HCT116 (cell line): ENCODE measurements around the gene GLO1. TPM values are rescaled to one million over a fixed set of nuclear protein-coding genes. Genes with fewer than 3 reads are reported as not detected.

ENCODE experiments used
- ATAC-seq: fragments of 200-7000 bp; cut with Tn5 transposase; 2 replicates; pipeline ENCODE4 v1.9.1; 2020; ENCODE audit warnings: mild to moderate bottlenecking, moderate library complexity
- BruUV-seq: library from RNA; stranded (reverse); fragments of 400-500 nt; replicated peaks from 2 replicates; lab custom pipeline; 2021; lab: Mats Ljungman, UMichigan
- CTCF ChIA-PET: fragments of 300-600 bp; sonication (Branson Sonifier 250); formaldehyde crosslinking; loops from one replicate; lab custom pipeline; 2021; ENCODE audit warnings: antibody characterized with exemption; lab: Charles Lee
- POLR2A ChIA-PET: fragments of 300-600, 350-600 bp; sonication (Branson Sonifier 250); formaldehyde crosslinking; loops from one replicate; lab custom pipeline; 2021; ENCODE audit warnings: antibody characterized with exemption; lab: Charles Lee
- RAD21 ChIA-PET, 2 experiments: fragments of 300-600 bp; sonication (Branson Sonifier 250); formaldehyde crosslinking; loops; one replicate each; lab custom pipeline; 2023; ENCODE audit warnings: low total read pairs in 2 of 2; ENCODE audit not compliant: uncharacterized antibody in 2 of 2, unreplicated experiment in 2 of 2, low non-redundant PET in 1 of 2; lab: Charles Lee
- DNase-seq: peaks from one replicate; pipeline ENCODE4 v3.0.0-alpha.2; 2010; ENCODE audit warnings: low read depth, low spot score
- H2AFZ ChIP-seq: fragments of 200-600 bp; shearing (Covaris generic), sonication (generic); 2 replicates; pipeline ENCODE4 v1.6.1; 2017; ENCODE audit warnings: low read depth, mixed run types, mixed read lengths, antibody characterized with exemption, low read length; ENCODE audit not compliant: poor library complexity, severe bottlenecking
- H3K27ac ChIP-seq: 2 replicates; pipeline ENCODE4 v1.5.1; 2012; ENCODE audit warnings: low read depth, low read length
- H3K27me3 ChIP-seq: fragments of 200-600 bp; sonication (generic); 2 replicates; pipeline ENCODE4 v1.6.1; 2016; ENCODE audit warnings: mixed run types, low read length, mixed read lengths; ENCODE audit not compliant: insufficient read depth
- H3K36me3 ChIP-seq, 2 experiments: fragments of 200-500 bp in 1 of 2; fragments of 200-600 bp in 1 of 2; sonication (Bioruptor generic) in 1 of 2; sonication (generic) in 1 of 2; 2 replicates each; pipeline versions ENCODE4 v1.5.1 to v1.6.1; 2014 to 2016; ENCODE audit warnings: low read length in 2 of 2, inconsistent platforms in 1 of 2, mixed read lengths in 1 of 2, mixed run types in 1 of 2; ENCODE audit not compliant: insufficient read depth in 2 of 2, control insufficient read depth in 1 of 2
- H3K4me1 ChIP-seq, 2 experiments: fragments of 200-600 bp in 1 of 2; sonication (generic) in 1 of 2; 2 replicates each; pipeline versions ENCODE4 v1.5.1 to v1.6.1; 2012 to 2017; ENCODE audit warnings: low read length in 2 of 2, inconsistent platforms in 1 of 2, mild to moderate bottlenecking in 1 of 2, mixed read lengths in 1 of 2, mixed run types in 1 of 2, moderate library complexity in 1 of 2; ENCODE audit not compliant: insufficient read depth in 2 of 2, control insufficient read depth in 1 of 2
- H3K4me2 ChIP-seq: fragments of 200-600 bp; sonication (generic); 2 replicates; pipeline ENCODE4 v1.6.1; 2017; ENCODE audit warnings: mixed run types, low read length, mixed read lengths
- H3K4me3 ChIP-seq, 2 experiments: fragments of 200-600 bp in 1 of 2; sonication (generic) in 1 of 2; replicated peaks in 1 of 2; 2 replicates each; pipeline ENCODE4 v1.5.1; 2011 to 2016; ENCODE audit warnings: low read length in 2 of 2, control low read depth in 1 of 2, low read depth in 1 of 2, mild to moderate bottlenecking in 1 of 2, mixed read lengths in 1 of 2, mixed run types in 1 of 2
- H3K79me2 ChIP-seq: fragments of 200-600 bp; sonication (generic); 2 replicates; pipeline ENCODE4 v1.6.1; 2017; ENCODE audit warnings: mild to moderate bottlenecking, mixed run types, low read length, moderate library complexity, mixed read lengths; ENCODE audit not compliant: insufficient read depth
- H3K9ac ChIP-seq: fragments of 200-600 bp; sonication (generic); 2 replicates; pipeline ENCODE4 v1.6.1; 2016; ENCODE audit warnings: low read length, mixed read lengths
- H3K9me2 ChIP-seq: fragments of 200-600 bp; sonication (generic), shearing (Covaris generic); 2 replicates; pipeline ENCODE4 v1.6.1; 2017; ENCODE audit warnings: mixed run types, mild to moderate bottlenecking, moderate library complexity; ENCODE audit not compliant: insufficient read depth
- H3K9me3 ChIP-seq, 2 experiments: fragments of 200-500 bp in 1 of 2; fragments of 200-600 bp in 1 of 2; sonication (Bioruptor generic) in 1 of 2; sonication (generic) in 1 of 2; 2 replicates each; pipeline ENCODE4 v1.6.1; 2014 to 2017; ENCODE audit warnings: low read length in 2 of 2, mixed read lengths in 2 of 2, inconsistent platforms in 1 of 2, low read depth in 1 of 2, mild to moderate bottlenecking in 1 of 2, mixed run types in 1 of 2, moderate library complexity in 1 of 2; ENCODE audit not compliant: control insufficient read depth in 1 of 2, insufficient read depth in 1 of 2
- H4K20me1 ChIP-seq: fragments of 200-600 bp; sonication (generic), shearing (Covaris generic); 2 replicates; pipeline ENCODE4 v1.6.1; 2017; ENCODE audit warnings: mixed run types, mild to moderate bottlenecking, moderate library complexity; ENCODE audit not compliant: insufficient read depth
- CEBPB ChIP-seq: IDR thresholded peaks from 2 replicates; pipeline ENCODE4 v1.6.1; 2012; ENCODE audit warnings: low read depth
- ELF1 ChIP-seq: IDR thresholded peaks from 2 replicates; pipeline ENCODE4 v1.6.1; 2012; ENCODE audit warnings: low read depth, borderline replicate concordance
- EZH2phosphoT487 ChIP-seq: fragments of 200-600 bp; IDR thresholded peaks from 2 replicates; pipeline ENCODE4 v1.6.1; 2018; ENCODE audit warnings: antibody characterized with exemption, borderline replicate concordance
- FOSL1 ChIP-seq: IDR thresholded peaks from 2 replicates; pipeline ENCODE4 v1.6.1; 2012; ENCODE audit warnings: low read depth
- POLR2A ChIP-seq: IDR thresholded peaks from 2 replicates; pipeline ENCODE4 v1.7.0; 2011; ENCODE audit warnings: borderline replicate concordance; ENCODE audit not compliant: insufficient read depth, insufficient read length; ENCODE audit errors: extremely low read depth
- POLR2AphosphoS5 ChIP-seq: IDR thresholded peaks from 2 replicates; pipeline ENCODE4 v1.6.1; 2011; ENCODE audit warnings: mild to moderate bottlenecking, low read depth, low read length, moderate library complexity
- REST ChIP-seq: IDR thresholded peaks from 2 replicates; pipeline ENCODE4 v1.6.1; 2012; ENCODE audit warnings: low read depth
- SIN3A ChIP-seq: IDR thresholded peaks from 2 replicates; pipeline ENCODE4 v1.6.1; 2012; ENCODE audit warnings: low read depth
- ZNF274 ChIP-seq: fragments of 200-500 bp; sonication (Bioruptor generic); IDR thresholded peaks from 2 replicates; pipeline ENCODE4 v1.6.1; 2014; ENCODE audit warnings: mild to moderate bottlenecking, low read depth, low read length, inconsistent platforms
- intact Hi-C: fragments of 100-400 bp; cut with micrococcal nuclease; formaldehyde crosslinking; loops from 2 replicates; pipeline ENCODE4 v1.10.0; 2022
- total RNA-seq: library from RNA; stranded (reverse); gene quantifications from one replicate; pipeline ENCODE4 v1.2.1, GENCODE V29; 2021; ENCODE audit not compliant: unreplicated experiment

Gene GLO1
- total RNA-seq, 1 experiment from 2014 or later, result 191 TPM

- no peaks in the 10 kb centered on the region for H3K4me1 ChIP-seq
- H4K20me1 ChIP-seq, result no peaks in the 10 kb centered on the region
- DNase-seq, result no peak
- ATAC-seq, result no peak
- H3K36me3 ChIP-seq, result no peaks in the 10 kb centered on the region
- H3K4me2 ChIP-seq, result no peak overlapping the region
- CTCF ChIA-PET, result no interaction called here
- TF ChIP-seq REST (no peak), ZNF274 (no peak), ELF1 (no peak), FOSL1 (no peak), EZH2phosphoT487 (no peak), SIN3A (no peak), POLR2AphosphoS5 (no peak), POLR2A (no peak), CEBPB (no peak)
- H3K9ac ChIP-seq, result no peak overlapping the region
- no peaks in the 10 kb centered on the region for H3K79me2 ChIP-seq
- no peaks in the 10 kb centered on the region for H3K9me3 ChIP-seq
- H2AFZ ChIP-seq, result no peak overlapping the region
- H3K9me2 ChIP-seq, result no peaks in the 10 kb centered on the region
- no peak overlapping the region for H3K4me3 ChIP-seq
- RAD21 ChIA-PET, result no interaction called here
- intact Hi-C loops, result no loop called here
- no peak overlapping the region for H3K27ac ChIP-seq
- POLR2A ChIA-PET, result no interaction called here
- H3K27me3 ChIP-seq, result no peaks in the 10 kb centered on the region
- no TSS peak for BruUV-seq
These were observed 46.0 kb downstream of the GLO1 start for GRCh38 chr6:38656896-38657295.
